GM19239 (cell line): Measurements from ENCODE around the gene STAC2.

Experiments
- DNase-seq: peaks from one replicate; pipeline ENCODE4 v3.0.0; 2011; ENCODE audit warnings: low spot score; ENCODE audit not compliant: insufficient read length
- FAIRE-seq: peaks from 2 replicates; lab custom pipeline; 2011; peaks lifted over from hg19 to GRCh38; lab: Jason Lieb, UNC

The STAC2 gene

DNA sequence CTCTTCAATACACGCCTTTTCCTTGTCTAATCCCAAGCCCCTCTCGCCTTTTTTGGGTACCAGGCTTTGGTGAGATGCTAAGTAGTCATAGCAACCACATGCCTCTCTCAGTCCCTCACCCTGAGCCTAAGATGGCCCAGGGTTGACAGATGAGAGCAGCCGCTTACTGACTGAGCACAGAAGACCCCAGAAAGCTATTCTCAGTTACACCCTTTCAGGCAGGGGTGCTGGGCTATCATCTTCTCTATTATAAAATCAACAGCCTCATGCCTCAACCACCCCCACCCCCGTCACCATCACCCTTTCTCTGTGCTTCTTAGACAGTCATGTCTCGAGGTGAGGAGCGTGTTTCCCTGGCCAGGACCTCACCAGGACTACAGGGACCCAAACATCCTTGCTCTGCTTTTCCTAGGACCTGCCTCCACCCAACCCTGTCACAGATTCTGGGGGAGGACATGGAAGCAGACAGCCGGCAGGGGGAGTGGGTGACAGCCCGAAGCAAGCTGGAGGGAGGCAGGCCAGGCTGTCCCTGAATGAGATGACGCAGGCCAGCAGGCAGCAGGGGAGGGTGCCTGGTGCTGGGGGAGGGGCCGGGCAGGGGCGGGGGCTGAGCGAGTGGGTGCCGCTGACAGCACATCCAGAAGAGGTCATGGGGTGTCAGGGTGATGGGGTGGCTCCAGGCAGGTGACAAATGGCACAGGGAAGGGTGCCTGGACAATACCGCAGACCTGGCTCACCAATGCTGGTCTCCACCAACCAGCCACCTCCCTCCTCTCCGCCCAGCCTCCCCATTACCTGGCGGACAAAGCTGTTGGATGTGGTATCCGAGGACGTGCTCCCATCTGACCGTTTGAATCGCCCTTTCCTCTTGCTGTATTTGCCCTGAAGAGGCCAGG lies 31.4 kb downstream of the STAC2 start:
- DNase-seq (no peak), FAIRE-seq (no peak)

DNA sequence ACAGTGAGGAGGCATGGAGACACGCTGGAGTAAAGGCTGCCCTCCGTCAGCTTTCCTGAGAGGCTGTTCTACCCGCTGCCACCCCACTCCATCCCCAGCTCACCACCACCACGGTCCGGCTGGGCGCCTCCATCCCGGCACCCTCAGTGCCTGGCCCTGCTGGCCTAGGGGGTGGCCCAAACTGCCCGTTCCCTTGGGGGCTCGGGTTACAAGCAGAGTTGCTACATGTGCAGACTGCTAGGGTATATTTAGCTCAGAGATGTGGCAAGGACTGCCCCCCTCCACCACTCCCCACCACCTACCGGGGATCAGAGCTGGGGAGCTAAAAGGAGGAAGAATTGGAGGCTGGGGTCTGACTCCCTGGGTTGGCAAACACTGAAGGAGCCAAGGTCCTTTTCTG lies 32.4 kb downstream of the STAC2 start:
- FAIRE-seq (no peak), DNase-seq (no peak)

DNA sequence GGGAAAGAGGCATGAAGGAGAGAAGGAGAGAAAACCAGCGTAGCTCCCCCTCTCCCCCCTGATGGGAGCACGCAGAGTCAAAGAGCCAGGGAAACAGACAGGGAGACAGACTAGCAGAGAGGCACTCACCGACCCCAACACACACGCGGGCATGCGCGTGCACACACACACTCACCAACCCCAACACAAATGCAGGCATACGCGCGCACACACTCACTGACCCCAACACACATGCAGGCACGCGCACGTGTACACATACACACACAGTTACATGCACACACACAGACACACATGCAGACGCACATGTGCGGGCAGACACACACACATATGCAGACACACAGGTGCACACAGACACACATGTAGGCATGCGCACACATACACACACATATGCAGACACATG lies 32.8 kb downstream of the STAC2 start:
- FAIRE-seq = no peak
- DNase-seq = no peak

DNA sequence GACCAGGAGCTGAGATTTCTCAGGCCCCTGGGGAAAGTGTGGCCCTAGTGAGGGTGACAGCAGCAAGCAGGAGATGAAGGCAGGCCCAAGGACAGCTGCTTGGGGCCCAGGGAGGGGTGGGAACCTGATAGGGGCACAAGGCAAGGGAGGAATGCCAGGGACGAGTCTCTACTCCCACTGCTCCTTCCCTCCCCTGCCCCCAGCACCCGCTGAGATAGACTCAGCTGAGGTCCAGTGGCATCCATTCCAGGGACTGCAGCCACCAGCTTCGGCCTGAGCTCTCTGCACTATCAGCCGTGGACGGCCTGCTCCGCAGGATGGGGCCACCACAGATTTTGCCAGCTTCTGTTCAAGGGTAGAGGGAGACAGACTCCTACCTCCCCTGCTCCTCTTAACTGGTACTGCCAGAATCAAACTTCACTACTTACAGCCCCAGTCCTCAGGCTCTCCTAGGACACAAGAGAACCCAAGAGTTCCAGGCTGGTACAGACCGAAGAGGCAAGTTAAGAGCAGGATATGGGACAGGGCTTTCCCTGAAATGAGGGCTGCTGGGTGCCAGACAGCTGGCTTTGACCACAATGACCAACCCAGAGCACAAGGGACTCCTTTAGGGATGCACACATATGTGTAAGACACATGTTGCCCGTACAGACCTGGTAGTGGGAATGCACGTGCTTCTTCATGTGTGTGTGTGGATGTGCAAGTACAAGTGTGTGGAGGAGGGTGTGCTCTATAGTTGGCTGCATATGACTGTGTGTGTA lies 33.8 kb downstream of the STAC2 start:
- DNase-seq = no peak
- no peak for FAIRE-seq

DNA sequence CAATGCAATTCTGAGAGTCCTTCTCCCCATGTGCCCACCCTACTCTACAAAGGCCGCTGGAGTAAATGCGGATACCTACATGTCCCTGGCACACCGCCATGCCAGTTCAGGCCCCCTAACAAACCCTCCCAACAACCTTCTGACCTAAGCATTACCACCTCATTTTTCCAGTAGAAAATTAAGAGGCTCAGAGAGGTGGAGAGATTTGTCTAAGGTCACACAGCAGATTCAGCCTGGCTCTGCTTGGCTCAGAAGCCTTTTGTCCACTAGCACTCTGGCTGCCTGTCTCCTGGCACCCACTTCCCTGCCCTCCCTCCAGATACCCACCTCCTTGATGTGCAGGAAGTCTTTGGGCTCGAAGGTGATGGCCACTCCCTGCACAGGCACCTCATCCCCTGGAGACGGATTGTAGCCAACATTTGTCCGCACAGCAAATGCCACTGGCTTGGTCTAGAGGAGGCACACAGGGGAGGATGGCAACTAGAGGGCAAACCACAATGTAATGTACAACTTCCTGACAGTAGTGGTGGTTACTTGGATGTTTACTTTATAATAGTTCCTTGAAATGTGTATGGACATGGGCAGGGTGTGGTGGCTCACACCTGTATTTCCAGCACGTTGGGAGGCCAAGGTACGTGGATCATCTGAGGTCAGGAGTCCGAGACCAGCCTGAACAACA lies 38.5 kb downstream of the STAC2 start:
- no peak for FAIRE-seq
- no peak for DNase-seq

DNA sequence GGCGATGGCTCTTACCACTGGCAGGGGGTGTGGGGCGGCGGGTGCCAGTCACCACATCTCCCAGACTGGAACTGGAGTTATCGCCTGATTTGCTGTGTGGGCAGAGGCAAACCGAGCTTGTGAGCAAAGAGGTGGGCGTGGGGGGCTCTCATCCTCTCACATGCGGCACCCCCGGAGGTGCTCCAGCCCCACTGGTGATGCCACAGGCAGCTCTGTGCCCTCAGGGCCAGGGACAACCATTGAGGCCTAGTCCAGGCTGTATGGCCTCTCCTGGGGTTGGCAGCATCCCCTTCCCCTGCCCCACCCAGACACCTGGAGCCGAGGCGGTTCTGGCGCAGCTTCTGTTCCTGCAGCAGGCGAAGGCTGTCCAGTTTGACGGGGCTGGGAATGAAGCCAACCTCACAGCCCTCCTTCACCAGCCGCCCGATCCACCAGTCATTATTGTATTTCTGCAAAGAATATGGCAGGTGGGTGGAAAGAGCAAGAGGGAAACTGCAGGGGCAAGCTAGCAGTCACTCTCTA lies 39.2 kb downstream of the STAC2 start:
- DNase-seq = no peak
- no peak for FAIRE-seq

DNA sequence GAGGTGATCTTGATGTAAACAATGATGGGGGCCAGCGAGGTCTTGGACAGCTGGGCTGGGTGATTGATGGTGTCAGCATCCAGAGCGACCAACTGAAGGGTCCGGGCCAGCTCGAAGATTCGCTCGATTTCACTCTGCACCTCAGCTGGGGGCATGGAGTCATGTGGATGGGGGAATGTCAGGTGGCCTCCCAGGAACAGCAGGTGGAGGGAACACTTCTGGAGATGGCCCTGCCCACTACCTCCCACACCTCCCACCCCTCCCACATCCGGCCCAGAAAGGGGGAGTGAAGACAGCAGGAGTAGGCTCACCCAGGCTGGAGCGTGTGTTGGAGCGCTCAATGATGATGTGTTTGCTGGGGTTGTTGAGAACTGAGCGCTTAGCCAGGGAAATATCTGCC lies 42.0 kb downstream of the STAC2 start:
- FAIRE-seq (no peak), DNase-seq (no peak)

DNA sequence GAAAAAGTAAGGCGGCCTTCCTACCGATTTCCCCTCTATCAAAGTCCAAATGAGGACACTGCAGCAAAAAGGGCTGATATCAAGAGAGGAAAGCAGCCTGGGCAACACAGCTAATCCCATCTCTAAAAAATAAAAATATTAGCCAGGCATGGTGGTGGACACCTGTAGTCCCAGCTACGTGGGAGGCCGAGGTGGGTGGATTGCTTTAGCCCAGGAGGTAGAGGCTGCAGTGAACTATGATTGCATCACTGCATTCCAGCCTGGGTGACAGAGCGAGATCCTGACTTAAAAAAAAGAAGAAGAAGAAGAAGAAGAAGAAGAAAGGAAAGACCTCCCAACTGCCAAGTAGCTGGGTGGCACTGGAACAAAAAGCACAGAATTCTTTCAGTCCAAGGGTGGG lies 42.7 kb downstream of the STAC2 start:
- DNase-seq = no peak
- no peak for FAIRE-seq

DNA sequence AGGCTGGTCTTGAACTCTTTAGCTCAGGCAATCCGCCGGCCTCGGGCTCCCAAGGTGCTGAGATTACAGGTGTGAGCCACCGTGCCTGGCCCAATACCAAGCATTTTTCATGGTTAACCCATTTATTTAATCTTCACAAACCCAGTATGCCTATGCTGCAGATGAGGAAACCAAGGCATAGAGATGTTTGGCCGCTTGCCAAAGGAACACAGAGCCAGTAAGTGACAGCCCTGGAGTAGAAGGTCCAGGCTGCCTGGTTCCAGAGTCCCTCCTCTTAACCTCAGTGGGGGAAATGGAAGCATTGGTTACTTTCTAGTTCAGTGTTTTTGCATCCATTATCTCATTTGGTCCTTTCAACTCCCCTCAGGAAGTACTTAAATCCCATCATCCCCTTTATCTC lies 44.4 kb downstream of the STAC2 start:
- FAIRE-seq (no peak), DNase-seq (no peak)

DNA sequence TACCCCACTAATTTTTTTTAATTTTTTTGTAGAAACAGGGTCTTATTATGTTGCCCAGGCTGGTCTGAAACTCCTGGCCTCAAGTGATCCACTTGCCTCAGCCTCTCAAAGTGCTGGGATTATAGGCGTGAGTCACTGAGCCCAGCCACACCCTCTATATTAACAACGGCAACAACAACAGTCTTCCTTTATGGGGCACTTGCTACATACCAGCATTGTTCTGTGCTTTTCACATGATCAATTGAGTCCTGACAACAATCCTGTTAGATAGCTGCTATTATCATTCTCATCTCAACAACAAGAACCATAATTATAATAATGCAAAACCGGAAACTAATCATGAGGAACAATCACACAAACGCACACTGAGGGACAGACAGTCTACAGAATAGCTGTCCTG lies 47.2 kb downstream of the STAC2 start:
- no peak for DNase-seq
- FAIRE-seq = no peak

DNA sequence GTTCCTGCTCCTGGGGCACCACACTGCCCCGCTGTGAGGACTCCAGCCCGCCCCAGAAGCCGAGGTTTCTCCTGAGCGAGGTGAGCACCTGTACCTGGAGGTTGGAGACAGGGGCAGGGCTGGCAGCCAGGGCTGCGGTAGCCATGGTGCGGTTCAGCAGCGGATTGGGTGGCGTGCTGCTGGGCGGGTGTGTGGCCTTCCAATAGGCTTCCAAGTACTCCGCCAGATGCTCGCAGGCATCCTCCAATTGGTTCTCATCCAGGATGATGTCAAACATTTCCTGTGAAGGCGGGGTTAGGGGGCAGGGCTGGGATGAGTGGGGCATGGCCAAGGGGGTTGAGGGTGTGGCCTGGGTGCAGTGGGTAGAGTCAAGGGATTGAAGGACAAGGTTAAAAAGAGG lies 48.5 kb downstream of the STAC2 start:
- DNase-seq (no peak), FAIRE-seq (no peak)

DNA sequence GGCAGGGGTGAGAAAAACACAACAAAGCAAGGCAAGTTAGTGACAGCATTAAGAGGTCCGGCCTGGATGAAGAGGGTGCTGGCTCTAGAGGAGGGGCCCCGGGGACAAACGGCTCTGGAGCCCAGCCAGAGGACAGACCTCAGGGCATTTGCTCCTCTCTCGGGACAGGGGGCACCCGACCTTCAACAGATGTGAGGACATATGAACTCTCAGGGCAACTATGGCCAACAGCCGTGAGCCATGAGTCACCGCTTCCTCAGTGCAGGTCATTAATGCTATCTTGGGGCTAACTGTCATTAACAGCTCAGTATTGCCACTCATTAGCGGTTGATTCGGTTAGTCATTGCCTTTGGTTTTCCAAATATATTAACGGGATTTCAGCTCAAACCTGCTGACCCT lies 50.1 kb downstream of the STAC2 start:
- no peak for FAIRE-seq
- DNase-seq = no peak

DNA sequence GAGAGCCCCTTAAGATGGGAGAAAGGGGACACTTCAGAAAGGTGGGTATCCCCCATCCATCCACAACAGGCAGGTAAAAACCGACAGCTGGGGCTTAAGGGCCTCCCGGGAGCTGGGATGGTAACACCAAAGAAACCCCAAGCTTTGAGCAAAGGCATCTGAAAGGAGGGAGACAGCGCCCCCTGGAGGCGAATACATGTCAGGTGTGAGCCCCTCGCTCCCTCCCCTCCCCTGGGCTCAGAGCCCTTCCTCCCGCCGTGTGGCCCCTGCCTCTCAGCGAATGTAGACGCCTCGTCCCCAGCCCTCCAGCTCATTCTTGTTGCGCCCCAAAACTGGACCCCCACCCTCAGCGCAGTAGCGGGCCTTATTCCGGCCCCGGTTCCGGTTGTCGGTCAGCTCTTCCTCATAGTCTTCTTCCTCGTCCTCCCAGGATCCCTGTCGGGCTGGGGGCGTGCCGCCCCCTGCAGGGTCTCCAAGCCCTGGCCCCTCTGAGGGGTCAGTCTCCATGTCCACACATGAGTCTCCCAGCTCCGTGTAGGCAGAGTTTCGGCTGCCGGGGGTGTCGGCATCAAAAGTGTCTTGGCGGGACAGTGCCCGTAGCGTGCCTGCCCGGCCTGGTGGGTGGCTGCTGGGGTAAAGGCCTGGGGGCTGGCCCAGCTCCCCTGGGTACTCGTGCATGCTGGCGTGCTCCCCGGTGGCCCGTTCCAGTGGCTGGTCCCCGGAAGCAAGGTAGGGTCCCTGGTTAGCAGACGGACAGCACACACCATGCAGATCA lies 50.6 kb downstream of the STAC2 start:
- DNase-seq = peak; percentile 81
- FAIRE-seq = peak; percentile 67

DNA sequence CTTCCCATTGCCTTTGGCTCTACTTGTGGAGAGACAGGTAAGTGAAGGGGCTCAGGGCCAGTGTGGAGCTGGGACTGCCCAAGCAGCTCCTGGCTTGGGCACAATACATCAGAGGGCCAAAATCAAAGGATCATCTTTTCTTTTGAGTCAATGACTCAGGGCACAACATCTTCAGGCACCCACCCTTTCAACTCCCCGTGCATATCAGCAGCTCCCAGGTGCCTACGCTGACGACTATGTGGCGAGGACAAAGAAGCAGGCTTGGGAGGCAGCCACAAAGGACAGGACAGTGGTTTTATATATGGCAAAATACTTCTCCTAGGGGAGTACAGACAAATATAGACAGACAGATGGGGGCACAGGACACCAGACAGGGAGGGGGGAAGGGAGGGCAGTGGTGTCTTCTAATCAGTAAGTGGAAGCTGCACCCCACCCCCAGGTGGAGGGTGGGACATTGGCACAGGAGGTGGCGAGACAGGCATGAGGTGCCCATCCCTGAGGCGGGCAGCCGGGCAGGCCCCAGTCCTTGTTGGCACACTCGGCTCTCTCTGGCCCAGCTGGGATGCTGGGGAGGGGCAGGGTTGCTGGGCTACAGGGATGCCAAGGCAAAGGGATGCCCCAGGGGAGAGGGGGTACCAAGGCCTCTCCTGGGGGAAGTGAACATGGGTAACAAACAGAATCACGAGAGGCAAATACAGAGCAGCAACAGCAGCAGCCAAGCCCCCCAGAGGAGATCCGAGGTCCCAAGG lies 52.0 kb downstream of the STAC2 start:
- FAIRE-seq (no peak), DNase-seq (no peak)

DNA sequence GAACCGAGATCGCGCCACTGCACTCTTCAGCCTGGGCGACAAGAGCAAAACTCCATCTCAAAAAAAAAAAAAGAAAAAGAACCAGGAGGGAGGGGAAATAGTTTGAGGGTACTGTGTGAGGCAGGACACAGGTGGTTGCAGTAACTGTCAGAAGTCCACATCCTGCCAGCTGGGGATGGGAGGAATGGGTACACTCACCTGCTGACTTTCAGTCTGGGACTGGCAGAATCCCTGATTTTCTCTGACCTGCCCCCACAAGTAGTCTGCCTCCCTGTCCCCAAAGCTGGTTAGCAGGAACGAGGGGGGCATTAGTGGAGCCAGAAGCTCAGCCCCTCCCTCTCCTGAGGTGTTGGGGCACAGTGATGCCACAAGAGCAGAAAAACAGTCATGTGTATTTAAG lies 52.7 kb downstream of the STAC2 start:
- DNase-seq (no peak), FAIRE-seq (no peak)

DNA sequence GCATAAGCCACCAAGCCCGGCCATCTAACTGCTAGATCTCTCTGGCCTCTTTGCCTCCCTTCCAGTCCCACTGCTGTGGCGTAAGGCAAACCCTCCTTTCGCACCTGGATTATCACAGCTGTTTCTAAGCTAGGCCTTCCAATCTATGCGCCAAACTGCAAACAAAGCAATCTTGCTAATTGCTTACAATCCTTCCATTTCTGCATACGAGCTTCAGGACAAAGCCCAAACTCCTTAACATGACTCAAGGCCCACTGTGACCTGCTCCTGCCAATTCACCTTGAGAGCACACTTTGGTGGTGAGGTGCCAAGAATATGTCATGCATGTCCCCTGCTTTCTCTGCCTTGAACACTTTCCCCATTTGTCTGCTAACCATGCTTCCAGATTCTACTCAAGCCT lies 53.8 kb downstream of the STAC2 start:
- DNase-seq (no peak), FAIRE-seq (no peak)

DNA sequence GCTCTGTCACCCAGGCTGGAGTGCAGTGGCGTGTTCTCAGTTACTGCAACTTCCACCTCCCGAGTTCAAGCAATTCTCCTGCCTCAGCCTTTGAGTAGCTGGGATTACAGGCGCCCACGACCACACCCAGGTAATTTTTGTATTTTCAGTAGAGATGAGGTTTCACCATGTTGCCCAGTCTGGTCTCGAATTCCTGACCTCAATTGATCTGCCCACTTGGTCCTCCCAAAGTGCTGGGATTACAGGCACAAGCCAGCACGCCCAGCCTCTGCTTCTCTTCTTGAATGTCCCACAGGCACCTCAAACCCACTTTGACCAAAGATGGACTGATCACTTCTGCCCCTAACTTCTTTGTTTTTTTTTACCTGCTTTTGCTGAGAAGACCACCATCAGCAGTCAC lies 55.2 kb downstream of the STAC2 start:
- DNase-seq (no peak), FAIRE-seq (no peak)

DNA sequence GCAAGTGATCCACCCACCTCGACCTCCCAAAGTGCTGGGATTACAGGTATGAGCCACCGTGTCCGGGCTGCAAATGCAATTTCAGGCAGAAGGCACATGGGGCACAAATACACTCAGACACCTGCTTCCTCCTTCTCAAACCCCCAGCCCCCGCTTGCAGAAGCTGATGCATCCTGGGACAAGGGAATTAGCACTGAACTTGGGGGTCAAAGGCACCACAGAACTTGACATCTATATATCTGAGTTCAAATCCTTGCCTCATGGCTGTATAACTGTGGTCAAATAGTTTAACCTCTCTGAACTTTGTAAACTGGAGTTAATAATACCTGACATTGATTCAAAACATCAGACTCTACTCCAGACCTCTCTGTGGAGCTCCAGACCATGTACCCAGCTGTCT lies 55.6 kb downstream of the STAC2 start:
- FAIRE-seq = no peak
- DNase-seq = no peak

DNA sequence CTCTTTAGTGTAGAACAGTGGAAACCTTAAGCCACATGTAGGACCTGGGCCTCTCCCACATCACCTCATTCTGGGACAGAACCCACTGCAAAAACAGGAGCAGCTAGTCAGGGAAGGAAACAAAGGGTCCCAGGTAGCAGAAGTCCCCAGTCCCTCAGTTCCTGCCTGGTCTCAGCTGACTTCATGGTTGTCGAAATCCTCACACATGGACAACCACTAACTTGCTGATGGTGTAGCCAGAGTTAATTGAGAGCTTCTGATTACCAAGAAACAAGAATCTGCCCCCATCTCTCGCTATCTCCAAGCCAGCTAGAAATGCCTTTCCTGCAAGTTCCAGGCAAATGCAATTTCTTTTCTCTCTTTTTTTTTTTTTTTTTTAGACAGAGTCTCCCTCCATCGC lies 56.2 kb downstream of the STAC2 start:
- FAIRE-seq = no peak
- no peak for DNase-seq
